Measurements from ENCODE around the gene GGA1.

DNA sequence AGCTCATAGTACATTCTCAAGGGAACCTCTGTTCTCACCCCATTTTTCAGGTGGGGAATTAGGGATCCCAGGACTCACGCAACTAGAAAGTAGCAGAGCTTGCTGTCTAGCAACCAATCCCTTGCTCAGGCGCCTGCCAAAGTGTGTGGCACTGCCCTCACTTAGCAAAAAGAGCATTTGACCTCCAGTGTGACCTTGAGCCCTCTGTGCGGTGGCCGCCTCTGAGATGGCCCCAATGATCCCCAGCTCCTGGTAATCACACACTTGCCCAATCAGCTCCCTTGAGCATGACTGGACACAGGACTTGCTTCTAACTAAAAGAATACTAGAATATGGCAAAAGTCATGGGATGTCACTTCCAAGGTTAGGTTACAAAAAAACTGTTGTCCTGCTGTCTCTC lies 26.1 kb upstream of the GGA1 start:
- TF ChIP-seq POLR2AphosphoS5 (IDR thresholded peaks at IDR 0.05) (no peak), POLR2A (IDR thresholded peaks at IDR 0.05) (no peak)
- TF ChIP-seq, protein P1, sequence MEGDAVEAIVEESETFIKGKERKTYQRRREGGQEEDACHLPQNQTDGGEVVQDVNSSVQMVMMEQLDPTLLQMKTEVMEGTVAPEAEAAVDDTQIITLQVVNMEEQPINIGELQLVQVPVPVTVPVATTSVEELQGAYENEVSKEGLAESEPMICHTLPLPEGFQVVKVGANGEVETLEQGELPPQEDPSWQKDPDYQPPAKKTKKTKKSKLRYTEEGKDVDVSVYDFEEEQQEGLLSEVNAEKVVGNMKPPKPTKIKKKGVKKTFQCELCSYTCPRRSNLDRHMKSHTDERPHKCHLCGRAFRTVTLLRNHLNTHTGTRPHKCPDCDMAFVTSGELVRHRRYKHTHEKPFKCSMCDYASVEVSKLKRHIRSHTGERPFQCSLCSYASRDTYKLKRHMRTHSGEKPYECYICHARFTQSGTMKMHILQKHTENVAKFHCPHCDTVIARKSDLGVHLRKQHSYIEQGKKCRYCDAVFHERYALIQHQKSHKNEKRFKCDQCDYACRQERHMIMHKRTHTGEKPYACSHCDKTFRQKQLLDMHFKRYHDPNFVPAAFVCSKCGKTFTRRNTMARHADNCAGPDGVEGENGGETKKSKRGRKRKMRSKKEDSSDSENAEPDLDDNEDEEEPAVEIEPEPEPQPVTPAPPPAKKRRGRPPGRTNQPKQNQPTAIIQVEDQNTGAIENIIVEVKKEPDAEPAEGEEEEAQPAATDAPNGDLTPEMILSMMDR (IDR thresholded peaks at IDR 0.05) = no peak

All from breast epithelium (tissue), 3 donors.